HUES64 (cell line): ENCODE measurements around the gene AGXT2.

Experiments
- H3K27ac ChIP-seq: 2 replicates; pipeline ENCODE4 v1.7.0; 2013; ENCODE audit warnings: low read depth, low read length, inconsistent platforms
- H3K27me3 ChIP-seq: 2 replicates; pipeline ENCODE4 v1.6.1; 2013; ENCODE audit warnings: mild to moderate bottlenecking, low read length; ENCODE audit not compliant: insufficient read depth
- H3K36me3 ChIP-seq: 2 replicates; pipeline ENCODE4 v1.6.1; 2013; ENCODE audit warnings: mild to moderate bottlenecking, low read length; ENCODE audit not compliant: insufficient read depth
- H3K4me1 ChIP-seq: 2 replicates; pipeline ENCODE4 v1.6.1; 2013; ENCODE audit warnings: mild to moderate bottlenecking, low read length, moderate library complexity; ENCODE audit not compliant: insufficient read depth
- H3K4me3 ChIP-seq: 2 replicates; pipeline ENCODE4 v1.5.1; 2013; ENCODE audit warnings: mild to moderate bottlenecking, low read length, moderate library complexity
- H3K9ac ChIP-seq: 2 replicates; pipeline ENCODE4 v1.6.1; 2013; ENCODE audit warnings: mild to moderate bottlenecking, low read depth, low read length
- H3K9me3 ChIP-seq: 2 replicates; pipeline ENCODE4 v1.6.1; 2013; ENCODE audit warnings: low read depth, low read length; ENCODE audit not compliant: insufficient read depth
- WGBS: fragments of 150-250, 120-280 bp; methylation state at CpG from one replicate; pipeline ENCODE4 v1.1.7; 2013; ENCODE audit warnings: missing lambda C conversion rate; 5-methylcytosine and 5-hydroxymethylcytosine counted together

Gene AGXT2

DNA sequence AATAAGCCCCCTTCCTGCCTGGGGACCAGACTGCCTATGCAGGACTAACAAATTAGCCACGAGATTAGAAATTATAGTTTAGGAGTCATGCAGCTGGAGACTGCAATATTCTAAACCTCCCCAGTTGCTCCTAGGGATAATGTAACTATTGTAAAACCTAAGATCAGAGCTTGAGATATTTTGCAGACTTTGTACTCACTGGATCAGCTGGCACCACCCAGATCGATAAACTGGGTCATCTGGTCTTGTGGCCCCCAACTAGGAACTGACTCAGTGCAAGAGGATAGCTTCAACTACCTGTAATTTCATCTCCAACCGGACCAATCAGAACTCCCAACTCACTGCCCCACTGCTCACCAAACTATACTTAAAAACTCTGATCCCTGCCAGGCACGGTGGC is 80.2 kb downstream of the AGXT2 start:
- 98% methylated on average over 4 of the region's 4 CpGs for WGBS
- Histone ChIP-seq H3K4me1 (no peaks in the 10 kb centered on the region), H3K36me3 (no peaks in the 10 kb centered on the region; the same call in 1 of the 2 replicates), H3K4me3 (no peak overlapping the region), H3K9me3 (0 out of 2 replicates have a peak, but pooled peaks cover 9% of the 10 kb centered on the region), H3K27me3 (no peaks in the 10 kb centered on the region), H3K9ac (no peak overlapping the region), H3K27ac (no peak overlapping the region)

GRCh38 chr5:34959323-34959722 is 88.4 kb downstream of the AGXT2 start:
- Histone ChIP-seq H3K4me3 (no peak overlapping the region), H3K27me3 (no peaks in the 10 kb centered on the region), H3K27ac (no peak overlapping the region), H3K36me3 (peaks cover 11% of the 10 kb centered on the region), H3K4me1 (no peaks in the 10 kb centered on the region), H3K9ac (no peak overlapping the region), H3K9me3 (no peaks in the 10 kb centered on the region)
- 93% methylated on average over 1 of the region's 1 CpG for WGBS

GRCh38 chr5:34957857-34958690 is 89.7 kb downstream of the AGXT2 start:
- Histone ChIP-seq H3K9ac (no peak overlapping the region), H3K4me3 (no peak overlapping the region), H3K36me3 (peaks cover 21% of the 10 kb centered on the region), H3K9me3 (no peaks in the 10 kb centered on the region), H3K4me1 (no peaks in the 10 kb centered on the region), H3K27me3 (no peaks in the 10 kb centered on the region), H3K27ac (no peak overlapping the region)
- 64% methylated on average over 4 of the region's 5 CpGs for WGBS

- Histone ChIP-seq H3K27me3 (no peaks in the 10 kb centered on the region), H3K27ac (no peak overlapping the region), H3K36me3 (peaks cover 25% of the 10 kb centered on the region), H3K4me3 (no peak overlapping the region), H3K9ac (no peak overlapping the region), H3K4me1 (no peaks in the 10 kb centered on the region), H3K9me3 (no peaks in the 10 kb centered on the region)
- 71% methylated on average over 1 of the region's 1 CpG for WGBS
Observed at GRCh38 chr5:34957321-34957720, 90.4 kb downstream of the AGXT2 start.
